K562 (cell line): Measurements from ENCODE around the gene MSH4.
"Not testable (repeated sequence)": the region's sequence is repeated elsewhere in the genome, so short reads cannot be mapped to it uniquely, and the experiment has no call there.

Source experiments
- BCL6 ChIP-seq: fragments of 250-450 bp; sonication (Bioruptor Pico); IDR thresholded peaks from 2 replicates; pipeline ENCODE4 v1.4.0; 2020
- CBX8 ChIP-seq: fragments of 200-600 bp; sonication (generic); IDR thresholded peaks from 2 replicates; pipeline ENCODE4 v1.6.1; 2012; ENCODE audit warnings: borderline replicate concordance, mixed run types, low read depth, mild to moderate bottlenecking, moderate library complexity, mixed read lengths, low read length, control low read depth, inconsistent platforms; ENCODE audit not compliant: poor library complexity, severe bottlenecking; ENCODE audit errors: extremely low read depth
- KAT2B ChIP-seq: IDR thresholded peaks from one replicate; pipeline ENCODE4 v1.6.1; 2012; ENCODE audit warnings: low read depth, mild to moderate bottlenecking, control low read depth, inconsistent platforms, low read length, moderate library complexity
- PHF20 ChIP-seq: fragments of 450-650 bp; IDR thresholded peaks from 2 replicates; pipeline ENCODE4 v1.6.1; 2018; ENCODE audit not compliant: partially characterized antibody
- PTRF ChIP-seq: fragments of 450-650 bp; IDR thresholded peaks from 2 replicates; pipeline ENCODE4 v1.6.1; 2016; ENCODE audit warnings: mild to moderate bottlenecking, missing genetic modification characterization, missing compliant biosample characterization
- SETDB1 ChIP-seq: IDR thresholded peaks from one replicate; pipeline ENCODE4 v1.6.1; 2012; ENCODE audit warnings: low read length, control low read depth, inconsistent platforms
- ZNF318 ChIP-seq, 2 experiments: fragments of 450-650 bp; IDR thresholded peaks; 2 replicates each; pipeline ENCODE4 v1.6.1; 2016; ENCODE audit warnings: mild to moderate bottlenecking in 2 of 2, borderline replicate concordance in 1 of 2, low read depth in 1 of 2, moderate library complexity in 1 of 2
- TF ChIP-seq, protein P1 (sequence below), 3 experiments: IDR thresholded peaks in 2 of 3; conservative IDR thresholded peaks in 1 of 3; 2 replicates each; pipeline ENCODE4 v1.5.1; 2011 to 2012; ENCODE audit warnings: low read length in 3 of 3, mild to moderate bottlenecking in 3 of 3, control low read depth in 2 of 3, improper control_type of control experiment in 1 of 3, inconsistent platforms in 1 of 3, low read depth in 1 of 3, mixed read lengths in 1 of 3, moderate library complexity in 1 of 3; ENCODE audit not compliant: insufficient read depth in 2 of 3

DNA sequence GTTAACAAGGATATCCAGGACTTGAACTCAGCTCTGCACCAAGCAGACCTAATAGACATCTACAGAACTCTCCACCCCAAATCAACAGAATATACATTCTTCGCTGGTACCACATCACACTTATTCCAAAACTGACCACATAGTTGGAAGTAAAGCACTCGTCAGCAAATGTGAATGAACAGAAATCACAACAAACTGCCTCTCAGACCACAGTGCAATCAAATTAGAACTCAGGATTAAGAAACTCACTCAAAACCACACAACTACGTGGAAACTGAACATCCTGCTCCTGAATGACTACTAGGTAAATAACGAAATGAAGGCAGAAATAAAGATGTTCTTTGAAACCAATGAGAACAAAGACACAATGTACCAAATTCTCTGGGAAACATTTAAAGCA, 16.5 kb upstream of the MSH4 start:
- TF ChIP-seq, protein P1, sequence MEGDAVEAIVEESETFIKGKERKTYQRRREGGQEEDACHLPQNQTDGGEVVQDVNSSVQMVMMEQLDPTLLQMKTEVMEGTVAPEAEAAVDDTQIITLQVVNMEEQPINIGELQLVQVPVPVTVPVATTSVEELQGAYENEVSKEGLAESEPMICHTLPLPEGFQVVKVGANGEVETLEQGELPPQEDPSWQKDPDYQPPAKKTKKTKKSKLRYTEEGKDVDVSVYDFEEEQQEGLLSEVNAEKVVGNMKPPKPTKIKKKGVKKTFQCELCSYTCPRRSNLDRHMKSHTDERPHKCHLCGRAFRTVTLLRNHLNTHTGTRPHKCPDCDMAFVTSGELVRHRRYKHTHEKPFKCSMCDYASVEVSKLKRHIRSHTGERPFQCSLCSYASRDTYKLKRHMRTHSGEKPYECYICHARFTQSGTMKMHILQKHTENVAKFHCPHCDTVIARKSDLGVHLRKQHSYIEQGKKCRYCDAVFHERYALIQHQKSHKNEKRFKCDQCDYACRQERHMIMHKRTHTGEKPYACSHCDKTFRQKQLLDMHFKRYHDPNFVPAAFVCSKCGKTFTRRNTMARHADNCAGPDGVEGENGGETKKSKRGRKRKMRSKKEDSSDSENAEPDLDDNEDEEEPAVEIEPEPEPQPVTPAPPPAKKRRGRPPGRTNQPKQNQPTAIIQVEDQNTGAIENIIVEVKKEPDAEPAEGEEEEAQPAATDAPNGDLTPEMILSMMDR (IDR thresholded peaks at IDR 0.05 in 2 of 3, conservative IDR thresholded peaks at IDR 0.05 in 1 of 3; ENCODE audit: insufficient read depth in 2 of 3, low read depth in 1 of 3, low read length in 3 of 3): not testable (repeated sequence)
- not testable (repeated sequence) for TF ChIP-seq CBX8; SETDB1; PTRF; KAT2B; BCL6 (CRISPR knock-in tag); PHF20; ZNF318 (IDR thresholded peaks at IDR 0.05; ENCODE audit: borderline replicate concordance in 1 of 2, low read depth in 1 of 2)
